HG03039 (cell line): ENCODE measurements around the gene SLC6A9.

ENCODE experiments used
- ATAC-seq: cut with Tn5 transposase; IDR thresholded peaks from one replicate; pipeline ENCODE4 v1.9.1; 2021; ENCODE audit warnings: mild to moderate bottlenecking, moderate library complexity; ENCODE audit not compliant: unreplicated experiment

Gene SLC6A9

DNA sequence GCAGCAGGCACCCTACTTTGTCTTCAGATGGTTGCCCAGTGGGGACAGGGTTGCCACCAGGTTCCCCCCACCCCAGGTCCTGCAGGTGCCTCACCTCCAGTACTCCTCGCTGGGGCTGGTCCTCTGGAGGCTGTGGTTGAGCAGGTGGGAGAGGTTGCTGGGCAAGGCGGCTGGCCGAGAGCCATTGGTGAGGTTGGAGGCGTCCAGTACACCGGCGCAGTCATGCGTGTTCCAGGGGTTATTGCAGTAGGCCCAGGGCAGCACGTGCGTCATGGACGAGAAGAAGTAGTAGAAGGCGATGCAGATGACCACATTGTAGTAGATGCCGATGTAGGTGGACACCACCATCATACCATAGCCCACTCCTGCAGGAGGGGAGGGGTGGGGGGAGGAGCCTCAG is 23.0 kb downstream of the SLC6A9 start:
- ATAC-seq, result no peak

DNA sequence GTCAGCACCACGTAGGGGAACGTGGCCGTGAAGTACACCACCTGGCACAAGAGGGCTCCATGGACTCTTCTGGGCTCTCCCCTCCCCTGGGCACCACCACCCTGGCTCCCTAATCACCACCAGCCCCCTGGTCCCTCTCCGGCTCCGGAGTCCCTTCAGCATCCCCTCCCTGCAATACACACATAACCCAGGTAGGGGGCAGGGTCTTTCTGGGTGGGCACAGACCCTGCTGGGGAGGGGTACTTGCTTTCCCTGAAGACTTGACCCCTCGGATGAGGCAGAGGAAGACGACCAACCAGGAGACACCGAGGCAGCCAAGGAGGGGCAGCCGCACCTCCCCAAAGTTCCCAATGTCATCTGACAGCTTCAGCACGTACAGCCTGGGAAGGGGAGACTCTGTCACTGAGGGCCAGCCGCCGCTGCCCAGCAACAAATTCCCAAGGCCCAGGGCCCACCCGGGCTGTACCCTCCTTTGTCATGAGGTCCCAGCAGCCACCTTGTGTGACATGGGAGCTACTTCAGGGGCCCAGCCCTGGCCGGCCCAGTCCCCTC is 28.6 kb downstream of the SLC6A9 start:
- ATAC-seq, result no peak

DNA sequence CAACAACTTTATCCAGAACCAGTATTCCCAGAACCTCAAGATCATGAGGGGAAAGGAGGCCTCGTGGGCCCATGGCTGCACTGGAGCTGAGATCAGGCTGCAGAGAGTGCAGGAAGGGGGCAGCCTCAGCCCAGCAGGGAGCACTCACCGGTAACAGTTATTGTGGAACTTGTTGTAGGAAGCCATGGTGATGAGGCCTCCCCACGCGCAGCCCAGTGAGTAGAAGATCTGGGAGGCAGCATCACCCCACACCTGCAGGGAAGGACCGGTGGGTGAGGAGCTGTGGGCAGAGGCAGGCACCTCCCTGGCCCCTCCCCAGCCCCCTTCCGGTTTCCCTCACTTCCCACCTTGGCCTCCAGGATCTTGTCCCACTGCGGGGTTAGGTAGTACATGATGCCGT is 29.1 kb downstream of the SLC6A9 start:
- ATAC-seq, result no peak

DNA sequence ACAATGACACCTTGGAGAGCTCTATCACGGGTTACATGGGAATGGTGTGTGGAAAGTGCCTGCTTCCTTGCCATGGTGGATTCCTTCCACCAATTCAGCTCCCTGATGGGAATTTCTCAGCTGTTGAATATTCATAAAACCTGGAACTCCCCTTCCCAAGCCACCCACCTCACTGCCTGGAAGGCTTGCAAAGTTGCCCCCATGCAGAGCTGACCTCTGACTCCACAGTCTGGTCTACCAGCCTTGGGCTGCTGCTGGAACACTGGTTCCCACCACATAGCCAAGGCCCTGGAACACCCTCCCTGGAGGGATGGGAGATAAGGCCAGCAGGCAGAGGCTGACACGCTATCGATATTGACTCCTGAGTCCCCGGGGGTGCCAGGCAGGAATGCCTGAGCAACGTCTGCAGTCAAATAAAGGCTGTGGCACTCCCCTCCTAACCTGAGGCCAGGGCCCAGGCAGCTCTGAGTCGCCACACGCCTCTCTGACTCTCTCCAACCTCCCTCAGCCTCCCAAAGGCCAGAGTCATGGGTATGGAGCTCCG is 31.1 kb downstream of the SLC6A9 start:
- ATAC-seq, result no peak

DNA sequence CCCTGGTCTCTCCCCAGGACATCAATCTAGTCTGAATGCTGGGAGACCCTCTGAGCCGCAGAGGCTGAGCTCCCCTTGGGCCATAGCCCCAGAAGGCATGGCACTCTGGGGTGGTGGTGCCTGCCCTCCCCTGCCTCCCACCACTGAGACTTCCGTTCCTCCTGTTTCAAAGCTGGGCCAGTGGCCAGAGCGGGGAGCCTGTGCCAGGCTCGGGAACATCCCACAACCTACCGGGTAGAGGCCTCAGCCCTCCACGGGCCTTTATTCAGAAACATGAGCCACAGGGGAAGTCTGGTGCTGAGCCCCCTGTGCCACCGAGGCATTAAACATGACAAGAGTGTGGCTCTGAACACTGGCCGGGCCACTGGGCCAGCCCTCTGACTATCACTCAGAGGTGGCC is 31.8 kb downstream of the SLC6A9 start:
- no peak for ATAC-seq

DNA sequence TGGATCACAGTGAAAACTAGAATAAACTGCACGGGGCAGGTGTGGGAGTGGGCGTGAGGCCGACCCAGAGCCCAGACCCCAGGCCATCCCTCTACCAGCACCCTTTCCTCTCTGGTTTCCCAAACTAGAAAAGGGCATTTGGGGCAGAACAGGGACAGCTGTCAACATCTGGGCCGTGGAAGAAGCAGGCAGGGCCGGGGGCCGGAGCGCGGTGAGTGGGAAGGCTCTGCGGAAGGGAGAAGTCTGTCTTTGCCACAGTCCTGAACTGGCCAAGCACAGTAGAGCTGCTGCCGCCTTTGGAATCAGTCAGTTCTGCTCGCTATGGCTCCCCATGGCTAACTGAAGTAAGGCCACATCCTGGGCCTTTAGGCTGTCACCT is 33.3 kb downstream of the SLC6A9 start:
- ATAC-seq, result no peak

DNA sequence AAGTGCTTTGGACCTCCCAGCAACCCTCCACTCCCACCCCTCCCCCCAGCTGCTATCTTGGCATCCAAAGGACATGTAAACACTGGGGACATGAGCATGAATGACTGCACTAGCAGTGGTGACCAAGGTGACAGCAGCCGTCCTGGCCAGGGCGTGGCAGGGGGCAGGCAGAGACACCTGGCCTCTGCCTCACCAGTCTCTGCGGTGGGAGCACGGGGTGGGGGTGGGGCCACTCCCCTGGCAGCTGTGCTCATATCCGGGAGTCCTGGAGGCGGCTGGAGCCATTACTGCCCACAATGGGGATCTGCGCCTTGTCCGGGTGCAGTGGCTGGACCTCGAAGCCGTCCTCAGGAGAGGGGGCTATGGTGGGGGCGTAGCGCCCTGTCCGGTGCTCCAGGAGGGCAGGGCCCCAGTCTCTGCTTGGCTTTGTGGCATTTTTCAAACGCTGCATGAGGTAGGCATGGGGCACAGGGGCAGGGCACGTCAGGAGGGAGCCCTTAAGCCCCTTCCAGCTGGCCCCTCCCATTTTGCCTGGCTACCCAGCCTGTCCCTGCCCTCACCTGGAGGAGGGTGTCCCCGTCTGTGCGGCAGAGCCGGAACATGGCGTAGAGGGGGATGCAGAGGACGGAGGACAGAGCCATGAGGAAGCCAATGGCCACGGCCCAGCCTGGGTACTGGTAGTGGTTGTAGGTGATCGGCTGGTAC is 33.8 kb downstream of the SLC6A9 start:
- no peak for ATAC-seq

DNA sequence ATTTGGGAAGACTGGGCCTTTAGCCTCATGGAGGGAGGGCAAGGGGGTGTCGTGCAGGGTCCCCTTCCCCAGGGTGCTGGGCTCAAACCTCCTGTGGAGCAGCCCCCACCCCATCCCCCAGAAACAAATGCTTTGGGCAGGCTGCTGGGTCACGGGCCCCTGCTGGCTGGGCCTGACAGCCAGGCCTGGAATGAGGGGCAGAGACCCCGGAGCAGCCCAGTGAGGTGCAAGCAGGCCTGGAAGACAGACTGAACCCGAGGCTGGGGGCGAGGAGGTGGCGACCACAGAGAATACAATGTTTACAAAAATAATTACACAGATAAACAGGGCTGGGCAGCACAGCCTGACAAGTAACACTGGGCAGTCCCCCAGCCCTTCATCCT is 34.5 kb downstream of the SLC6A9 start:
- no peak for ATAC-seq

DNA sequence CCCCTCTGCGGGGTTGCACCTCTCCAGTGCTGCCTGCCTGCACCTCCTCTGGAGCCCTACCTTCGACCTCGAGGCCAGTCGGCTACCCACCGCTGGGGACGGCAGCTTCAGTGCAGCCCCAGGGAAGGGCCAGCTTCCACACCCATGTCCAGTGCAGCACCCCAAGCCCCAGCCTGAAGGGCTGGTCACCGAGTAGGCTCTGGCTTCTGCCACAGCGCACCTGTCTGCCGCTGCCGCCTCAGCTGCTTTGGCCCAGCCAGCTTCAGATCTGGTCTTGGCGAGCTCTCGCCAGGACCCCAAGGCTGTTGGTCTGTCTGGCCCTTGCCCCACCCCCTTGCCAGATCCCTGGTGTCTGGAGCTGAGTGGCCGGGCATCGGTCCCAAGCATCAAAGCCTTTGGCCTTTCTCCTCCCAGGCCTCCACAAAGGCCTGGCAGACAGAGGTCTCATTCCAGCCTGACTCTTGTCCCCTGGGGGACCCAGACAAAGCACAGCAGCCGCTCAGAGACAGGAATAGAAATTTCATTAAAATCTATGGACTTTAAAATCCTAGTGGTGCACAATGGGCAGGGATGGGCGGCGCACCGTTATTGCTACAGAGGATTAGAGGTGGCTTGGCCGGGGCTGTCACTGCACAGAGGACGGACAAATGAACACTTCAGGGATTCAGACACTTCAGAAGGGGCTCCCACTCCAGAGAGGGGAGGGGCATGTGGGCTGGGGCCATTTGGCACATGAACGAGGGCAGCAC is 35.1 kb downstream of the SLC6A9 start:
- ATAC-seq, result no peak

DNA sequence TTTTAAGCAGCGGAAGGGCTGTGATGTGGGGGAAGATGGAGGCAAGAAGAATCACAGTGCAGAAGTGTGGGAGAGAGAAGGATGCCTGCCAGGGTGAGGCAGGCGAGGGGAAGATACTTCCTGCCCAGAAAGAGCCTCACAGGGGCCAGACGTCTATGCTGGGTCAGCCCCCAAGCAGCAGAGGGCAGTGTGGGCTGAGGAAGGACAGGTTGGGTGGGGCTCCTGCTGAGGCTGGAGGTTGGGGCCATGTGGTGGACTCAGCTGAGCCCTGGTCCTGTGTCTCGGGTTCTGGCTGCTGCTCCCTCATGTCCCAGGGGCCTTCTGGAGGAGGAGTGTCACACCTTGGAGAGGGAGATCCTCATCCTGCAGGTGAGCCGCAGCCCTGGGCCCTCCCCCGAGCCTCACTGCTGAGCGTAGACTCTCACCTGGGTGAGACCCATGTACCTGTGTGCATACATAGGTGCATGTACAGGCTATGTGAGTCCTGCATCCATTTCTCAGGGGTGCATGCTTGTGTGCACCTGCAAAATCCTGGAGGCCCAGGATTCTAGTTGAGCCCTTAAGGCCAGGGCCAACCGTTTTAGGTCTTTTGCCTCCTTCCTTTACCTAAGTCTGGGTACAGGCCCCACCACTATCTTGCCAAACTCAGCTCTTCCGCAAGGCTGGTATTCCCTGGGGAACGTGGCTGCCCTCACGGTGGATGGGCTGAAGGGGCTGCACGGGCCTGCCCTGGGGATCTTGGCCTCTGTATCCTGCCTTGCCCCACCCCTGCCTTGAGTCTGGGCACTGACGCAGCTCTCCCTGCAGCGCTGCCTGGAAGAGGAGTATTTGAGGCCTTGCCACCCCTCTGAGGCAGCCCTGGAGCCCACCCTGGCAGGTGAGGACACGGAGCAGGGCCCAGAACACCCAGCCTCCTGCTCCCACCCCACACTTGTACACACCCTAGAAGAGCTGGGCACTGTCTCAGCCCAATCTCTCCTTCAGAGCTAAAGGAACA is 36.2 kb downstream of the SLC6A9 start:
- ATAC-seq, result no peak

DNA sequence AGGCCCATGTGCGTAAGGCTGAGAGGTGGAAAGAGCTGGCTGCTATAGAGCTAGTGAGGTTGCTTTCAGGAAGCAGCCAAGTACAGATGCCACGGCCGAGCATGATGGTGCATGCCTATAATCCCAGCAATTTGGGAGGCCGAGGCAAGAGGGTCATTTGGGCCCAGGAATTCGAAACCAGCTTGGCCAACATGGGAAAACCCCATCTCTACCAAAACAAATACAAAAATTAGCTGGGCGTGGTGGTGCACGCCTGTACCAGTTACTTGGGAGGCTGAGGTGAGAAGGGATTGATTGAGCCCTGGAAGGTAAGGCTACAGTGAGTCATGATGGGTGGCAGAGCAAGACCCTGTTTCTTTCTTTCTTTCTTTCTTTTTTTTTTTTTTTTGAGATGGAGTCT is 37.2 kb downstream of the SLC6A9 start:
- ATAC-seq, result no peak

DNA sequence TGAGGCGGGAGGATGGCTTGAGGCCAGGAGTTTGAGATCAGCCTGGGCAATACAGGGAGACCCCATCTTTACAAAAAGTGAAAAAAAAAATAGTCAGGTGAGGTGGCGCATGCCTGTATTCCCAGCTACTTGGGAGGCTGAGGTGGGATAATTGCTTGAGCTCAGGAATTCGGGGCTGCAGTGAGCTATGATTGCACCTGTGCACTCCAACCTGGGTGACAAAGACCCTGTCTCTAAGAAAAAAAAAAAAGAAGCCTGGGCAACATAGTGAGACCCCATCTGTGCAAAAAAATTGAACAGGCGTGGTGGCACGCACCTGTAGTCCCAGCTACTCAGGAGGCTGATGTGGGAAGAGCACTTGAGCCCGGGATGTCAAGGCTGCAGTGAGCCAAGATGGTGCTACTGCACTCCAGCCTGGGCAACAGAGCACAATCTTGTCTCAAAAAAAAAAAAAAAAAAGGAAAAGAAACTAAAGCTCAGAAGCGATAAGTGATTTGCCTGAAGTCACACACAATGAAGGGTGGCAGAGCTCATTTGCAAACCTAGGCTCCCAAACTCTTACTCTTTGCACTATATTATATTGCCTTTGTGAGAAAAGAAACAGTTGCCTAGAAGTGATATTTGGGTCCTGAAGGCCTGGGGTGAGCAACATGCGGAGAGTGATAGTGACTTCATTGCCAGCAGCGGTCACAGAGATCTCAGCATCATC is 37.9 kb downstream of the SLC6A9 start:
- ATAC-seq, result no peak

DNA sequence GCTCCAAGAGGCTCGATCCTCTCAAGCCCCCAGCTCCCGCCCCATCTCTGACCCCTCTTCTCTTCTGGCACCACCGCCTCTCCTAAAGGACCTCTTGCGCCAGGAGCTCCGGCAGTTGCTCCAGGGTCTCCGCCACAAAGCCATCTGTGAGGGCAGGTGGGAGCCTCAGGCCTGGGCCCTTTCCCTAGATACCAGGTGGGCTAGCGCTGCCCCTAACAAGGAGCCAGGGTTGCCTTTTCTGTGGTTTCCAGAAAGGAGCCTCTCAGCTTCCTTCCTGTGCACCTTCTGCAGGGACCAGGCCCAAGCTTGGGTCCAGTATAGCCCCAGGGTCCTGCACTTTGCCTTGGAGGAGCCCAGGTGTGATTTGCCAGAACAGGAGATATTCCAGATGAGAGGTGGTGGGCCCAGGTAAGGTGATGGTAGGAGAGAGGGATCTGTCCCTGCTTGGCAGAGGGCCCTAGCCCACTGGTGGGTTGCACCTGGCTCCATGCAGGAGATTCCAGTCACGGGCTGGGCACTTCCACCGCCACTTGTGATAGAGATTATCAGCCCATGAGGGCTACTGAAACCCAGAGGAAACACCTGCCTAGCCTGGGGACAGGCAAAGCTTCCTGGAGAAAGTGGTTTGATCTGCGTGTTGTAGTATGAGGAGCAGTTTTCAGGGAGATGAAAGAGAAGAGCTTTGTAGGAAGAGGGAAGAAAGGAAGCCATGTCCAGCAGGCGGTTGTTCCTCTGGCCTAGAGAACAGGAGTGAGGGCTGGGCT is 38.8 kb downstream of the SLC6A9 start:
- no peak for ATAC-seq

DNA sequence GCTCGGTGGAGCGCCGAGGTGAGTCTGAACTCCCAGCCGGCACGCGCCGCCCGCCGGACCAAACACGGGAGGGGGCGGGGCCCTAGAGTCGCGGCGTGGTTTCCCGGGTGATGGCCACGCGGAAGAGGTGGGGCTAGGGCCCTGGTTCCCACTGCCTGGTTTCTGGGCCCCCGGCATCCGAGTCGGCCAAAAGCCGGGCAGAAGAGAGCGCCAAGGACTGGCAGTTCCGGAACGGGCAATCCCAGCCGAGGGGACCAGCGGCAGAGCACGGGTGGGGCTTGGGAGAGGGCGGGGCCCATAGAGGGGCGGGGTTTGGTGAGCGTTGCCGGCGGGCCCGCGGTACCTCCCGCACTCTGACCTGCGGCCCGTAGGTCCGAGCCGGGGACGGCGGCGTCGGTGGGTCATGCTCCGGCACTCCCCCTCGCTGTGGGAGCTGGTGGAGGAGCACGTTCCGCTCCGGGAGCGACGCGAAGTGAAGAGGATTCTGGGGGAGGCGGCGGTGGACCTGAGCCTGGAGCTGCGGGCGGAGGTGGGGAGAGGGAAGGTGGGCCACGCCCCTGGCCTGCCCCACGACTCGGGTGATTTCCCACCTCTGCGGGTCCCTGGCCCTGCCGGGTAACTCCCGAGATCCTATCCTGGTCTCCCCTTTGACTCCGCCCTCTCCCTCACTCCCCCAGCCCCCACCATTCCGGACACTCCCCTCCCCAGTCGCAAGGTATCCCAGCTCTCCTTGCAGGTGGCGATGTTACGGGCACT is 39.6 kb downstream of the SLC6A9 start, which contains the start of gene CCDC24:
CCDC24 (plus strand) TSS at position 124 of the 756 bp plus-strand sequence; CDS start at position 404, 280 bp downstream.
- peak; percentile 59 for ATAC-seq

DNA sequence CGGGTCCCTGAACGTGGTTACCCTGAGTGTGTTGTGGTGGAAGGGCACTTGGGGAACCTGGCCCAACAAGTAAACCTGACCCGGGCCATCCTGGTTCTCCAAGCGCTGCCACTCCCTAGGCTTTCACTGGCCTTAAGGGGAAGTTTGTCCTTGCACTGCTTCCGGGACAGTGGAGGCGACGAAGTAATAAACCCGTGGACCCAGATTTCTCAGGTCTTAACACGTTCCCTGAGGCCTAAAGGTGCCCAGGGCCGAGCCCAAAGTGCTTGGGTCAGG is 40.1 kb downstream of the SLC6A9 start:
- no peak for ATAC-seq

DNA sequence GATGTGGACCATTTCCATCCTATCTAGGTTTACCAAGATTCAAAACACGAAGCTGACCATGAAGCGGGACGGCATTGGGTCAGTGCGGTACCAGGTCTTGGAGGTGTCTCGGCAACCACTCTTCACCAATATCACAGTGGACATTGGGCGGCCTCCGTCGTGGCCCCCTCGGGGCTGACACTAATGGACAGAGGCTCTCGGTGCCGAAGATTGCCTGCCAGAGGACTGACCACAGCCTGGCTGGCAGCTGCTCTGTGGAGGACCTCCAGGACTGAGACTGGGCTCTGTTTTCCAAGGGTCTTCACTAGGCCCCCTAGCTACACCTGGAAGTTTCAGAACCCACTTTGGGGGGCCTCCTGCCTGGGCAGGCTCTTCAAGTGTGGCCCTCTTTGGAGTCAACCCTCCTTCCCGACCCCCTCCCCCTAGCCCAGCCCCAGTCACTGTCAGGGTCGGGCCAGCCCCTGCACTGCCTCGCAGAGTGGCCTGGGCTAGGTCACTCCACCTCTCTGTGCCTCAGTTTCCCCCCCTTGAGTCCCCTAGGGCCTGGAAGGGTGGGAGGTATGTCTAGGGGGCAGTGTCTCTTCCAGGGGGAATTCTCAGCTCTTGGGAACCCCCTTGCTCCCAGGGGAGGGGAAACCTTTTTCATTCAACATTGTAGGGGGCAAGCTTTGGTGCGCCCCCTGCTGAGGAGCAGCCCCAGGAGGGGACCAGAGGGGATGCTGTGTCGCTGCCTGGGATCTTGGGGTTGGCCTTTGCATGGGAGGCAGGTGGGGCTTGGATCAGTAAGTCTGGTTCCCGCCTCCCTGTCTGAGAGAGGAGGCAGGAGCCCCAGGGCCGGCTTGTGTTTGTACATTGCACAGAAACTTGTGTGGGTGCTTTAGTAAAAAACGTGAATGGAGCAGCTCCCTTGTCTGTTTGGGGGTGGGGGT is 40.7 kb downstream of the SLC6A9 start:
- ATAC-seq, result no peak

DNA sequence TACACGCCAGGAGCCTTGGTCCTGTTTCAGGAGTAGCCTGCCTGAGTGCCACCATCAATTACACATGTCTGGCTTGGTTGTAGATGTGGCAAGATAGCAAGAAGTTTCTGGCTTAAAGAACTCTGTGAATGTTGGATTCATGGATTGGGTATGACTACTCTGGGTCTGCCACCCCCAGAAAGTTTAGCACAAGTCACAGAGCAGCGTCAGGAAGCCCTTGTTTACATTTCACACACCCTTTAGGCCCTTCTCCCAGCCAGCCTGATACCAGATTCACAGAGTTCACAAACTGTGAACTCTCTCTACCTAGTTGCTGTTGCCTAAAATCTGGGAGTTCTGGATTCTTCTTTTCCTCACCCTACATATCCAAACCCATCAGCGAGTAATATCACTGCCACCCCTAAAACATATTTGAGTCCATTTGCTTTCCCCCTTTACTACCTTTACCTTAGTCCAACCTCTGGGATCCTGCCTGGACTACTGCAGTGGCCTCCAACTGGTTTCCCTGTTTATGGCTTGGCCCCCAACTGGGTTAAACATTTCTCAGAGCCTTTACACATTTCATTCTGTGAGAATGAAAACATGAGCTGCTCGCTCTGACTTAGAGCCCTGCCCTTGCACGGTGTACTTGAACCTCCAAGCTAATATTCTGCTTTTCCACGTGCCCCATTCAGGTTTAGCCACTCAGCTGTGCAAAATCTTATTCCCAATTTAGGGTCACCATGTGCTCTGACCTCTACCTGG is 43.9 kb downstream of the SLC6A9 start:
- no peak for ATAC-seq
